HG02943 (cell line): ENCODE data around the gene TC2N.
"Not testable (repeated sequence)": the region's sequence is repeated elsewhere in the genome, so short reads cannot be mapped to it uniquely, and the experiment has no call there.

Source experiments
- ATAC-seq: cut with Tn5 transposase; IDR thresholded peaks from one replicate; pipeline ENCODE4 v1.9.1; 2021; ENCODE audit warnings: mild to moderate bottlenecking, low read depth, moderate library complexity; ENCODE audit not compliant: unreplicated experiment

The TC2N gene

DNA sequence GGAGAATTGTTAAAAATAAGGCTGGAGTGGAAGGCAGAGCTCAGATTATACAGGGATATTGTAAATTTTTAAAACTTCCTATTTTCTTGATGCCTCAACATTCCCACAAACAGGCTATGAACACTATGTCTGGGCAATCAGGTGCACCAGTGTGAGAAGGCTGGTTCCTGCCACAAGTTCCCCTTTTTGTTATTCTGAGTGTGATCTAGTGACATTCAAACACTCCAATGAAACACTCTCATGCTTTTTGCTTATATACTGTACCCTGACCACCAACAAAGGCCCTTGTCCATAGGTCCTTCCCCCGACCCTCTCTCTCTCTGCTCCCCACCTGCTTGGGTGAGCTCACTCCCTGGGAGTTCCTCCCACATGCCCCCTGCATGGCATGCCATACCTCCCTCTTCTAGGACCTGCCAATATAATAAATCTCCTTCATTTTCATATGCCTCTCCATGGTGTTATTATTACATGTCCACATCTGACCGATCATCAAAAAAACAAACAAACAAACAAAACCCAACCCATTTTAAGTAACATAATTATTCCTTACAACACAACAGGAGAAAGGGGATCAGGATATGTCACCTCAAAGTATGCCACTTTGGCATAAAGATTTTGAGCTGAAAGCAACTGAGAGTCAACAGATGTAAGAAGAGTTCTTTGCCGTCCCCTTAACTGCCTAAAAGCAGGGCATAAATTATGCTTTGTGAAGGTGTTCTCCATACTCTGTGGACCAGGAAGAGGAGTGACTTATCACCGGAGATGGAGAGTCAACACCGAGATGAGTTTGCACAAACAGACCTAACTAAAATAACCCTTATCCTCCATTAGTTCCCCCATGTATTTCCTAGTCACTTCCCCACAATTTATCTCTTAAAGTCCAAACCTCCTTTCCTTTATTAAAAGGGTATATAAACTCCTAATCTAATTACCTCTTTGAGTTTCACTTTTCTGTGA lies 92.9 kb downstream of the TC2N start:
- ATAC-seq: no peak

DNA sequence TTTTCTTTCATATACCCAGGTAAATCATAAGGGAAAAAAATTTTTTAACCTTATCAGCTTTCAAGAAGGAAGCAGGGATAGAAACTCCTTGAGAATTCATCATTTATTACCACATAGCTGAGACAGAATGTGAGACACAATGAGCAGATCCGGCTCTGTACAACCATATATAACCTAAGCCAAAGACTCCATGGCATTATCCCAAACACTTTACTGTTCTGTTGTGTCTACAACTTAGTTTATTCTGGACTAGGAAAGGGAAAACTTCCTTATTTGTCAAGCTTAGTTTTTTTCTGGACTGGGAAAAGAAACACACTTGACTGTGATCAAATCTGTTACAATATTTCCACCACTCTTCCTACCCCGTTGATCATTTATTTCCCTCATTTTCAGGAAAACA lies 97.2 kb downstream of the TC2N start:
- no peak for ATAC-seq

DNA sequence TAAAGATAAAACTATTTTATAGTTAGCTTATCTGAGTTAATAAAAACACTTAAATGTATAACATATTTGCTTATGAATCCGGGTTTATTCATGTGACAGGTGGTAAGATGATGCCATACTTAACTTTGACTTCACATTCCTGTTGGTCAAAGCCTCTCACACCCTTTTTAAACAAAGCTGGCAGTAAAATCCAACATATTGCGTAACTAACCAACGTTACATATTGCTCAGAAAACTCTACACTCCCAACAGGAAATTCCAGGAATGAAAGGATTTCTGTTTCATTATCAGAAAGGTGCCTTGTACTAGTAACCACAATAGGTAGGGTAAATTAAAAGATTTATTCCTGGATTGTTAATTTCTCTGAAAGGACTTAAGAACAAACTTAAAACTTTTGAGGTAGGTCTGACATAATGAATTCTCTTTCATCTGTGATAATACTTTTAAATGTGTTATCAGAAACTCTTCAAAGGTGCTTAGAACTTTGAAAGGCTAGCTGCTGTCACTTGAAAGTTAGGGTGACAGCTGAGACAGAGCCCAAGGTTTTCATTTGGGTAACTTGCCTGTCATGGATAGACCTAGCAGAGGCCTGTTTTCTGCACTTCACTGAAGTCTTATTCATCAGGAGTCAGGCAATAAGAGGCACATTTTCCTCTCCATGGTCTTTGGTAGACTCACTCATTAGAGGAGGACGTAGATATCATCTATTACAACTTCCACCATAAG lies 111.6 kb downstream of the TC2N start:
- ATAC-seq: no peak

DNA sequence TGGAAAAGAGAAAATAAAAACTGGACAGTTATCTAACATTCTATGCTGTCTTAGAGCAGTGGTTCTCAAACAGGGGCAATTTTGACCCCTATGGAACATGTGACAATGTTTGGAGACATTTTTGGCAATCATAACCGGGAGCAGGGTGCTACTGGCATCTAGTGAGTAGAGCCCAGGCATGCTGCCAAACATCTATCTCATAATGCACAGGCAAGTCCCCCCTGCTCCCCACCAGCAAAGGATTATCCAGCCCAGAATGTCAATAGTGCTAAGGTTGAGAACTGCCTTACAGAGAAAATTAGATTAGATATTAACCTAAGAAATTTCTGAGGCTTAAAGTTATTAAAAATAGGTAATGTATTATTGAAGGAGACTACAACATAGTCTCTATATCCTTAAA lies 112.5 kb downstream of the TC2N start:
- ATAC-seq: no peak

DNA sequence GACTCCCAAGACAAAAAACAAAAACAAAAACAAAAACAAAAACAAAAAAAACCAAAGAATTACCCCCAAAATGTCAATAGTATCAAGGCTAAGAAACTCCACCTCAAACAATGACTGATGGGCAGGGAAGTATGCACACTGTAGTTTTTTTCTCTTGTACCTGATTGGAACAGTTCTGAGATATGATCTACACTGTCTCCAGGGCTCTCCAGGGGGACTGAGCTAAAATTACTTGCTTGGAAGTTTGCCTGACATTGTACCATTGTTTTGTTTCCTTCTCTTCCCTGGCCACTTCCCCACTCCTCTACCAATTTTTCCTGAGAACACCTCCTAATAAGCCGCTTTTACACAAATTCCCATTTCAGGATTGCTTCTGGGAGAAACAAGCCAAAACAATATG lies 113.2 kb downstream of the TC2N start:
- ATAC-seq: no peak

DNA sequence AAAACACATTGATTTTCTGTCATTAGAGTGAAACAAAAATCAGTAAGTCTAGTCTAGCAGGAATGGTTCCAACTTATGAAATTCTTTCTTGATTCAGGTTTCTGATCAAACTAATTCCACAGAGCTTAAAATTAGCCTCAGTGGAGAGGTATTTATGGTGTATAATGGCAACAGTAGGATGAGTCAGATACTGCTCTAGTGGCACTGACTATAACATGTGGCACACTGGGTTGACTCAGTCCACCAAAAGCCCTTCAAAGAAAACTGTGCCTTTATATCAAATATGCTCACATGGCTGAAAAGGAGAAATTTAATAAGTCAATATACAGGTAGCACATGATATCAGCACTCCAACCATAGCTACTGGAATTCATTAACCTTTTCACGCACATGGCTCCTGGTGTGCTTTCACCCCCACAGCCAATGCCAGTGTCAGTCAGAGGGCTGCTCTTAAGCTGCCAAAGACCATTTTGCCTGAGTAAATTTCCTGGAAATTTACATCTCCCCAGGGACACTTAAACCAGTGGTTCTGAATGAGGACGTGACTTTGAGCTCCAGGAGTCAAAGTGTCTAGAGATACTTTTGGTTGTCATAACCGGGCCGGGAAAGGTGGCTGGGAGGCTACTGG lies 113.7 kb downstream of the TC2N start:
- ATAC-seq: no peak

DNA sequence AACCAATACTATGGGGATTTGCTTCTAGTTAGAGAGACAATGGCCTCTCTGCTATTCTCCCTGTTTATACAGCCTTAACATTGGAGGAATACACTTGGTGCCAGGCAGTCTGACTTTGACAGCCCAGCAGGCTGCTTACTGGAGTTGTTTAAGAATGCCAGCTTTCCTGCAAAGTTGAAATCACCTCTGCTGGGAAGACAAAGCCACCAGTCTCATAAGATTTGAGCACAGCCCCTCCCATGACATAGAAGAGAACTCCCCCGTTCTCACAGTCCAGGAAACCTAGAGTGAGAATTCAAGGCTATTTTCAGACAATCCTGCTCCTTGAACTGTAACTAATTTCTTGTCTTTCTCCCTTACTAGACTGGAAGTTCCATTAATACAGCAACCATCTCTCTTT lies 114.4 kb downstream of the TC2N start:
- no peak for ATAC-seq

DNA sequence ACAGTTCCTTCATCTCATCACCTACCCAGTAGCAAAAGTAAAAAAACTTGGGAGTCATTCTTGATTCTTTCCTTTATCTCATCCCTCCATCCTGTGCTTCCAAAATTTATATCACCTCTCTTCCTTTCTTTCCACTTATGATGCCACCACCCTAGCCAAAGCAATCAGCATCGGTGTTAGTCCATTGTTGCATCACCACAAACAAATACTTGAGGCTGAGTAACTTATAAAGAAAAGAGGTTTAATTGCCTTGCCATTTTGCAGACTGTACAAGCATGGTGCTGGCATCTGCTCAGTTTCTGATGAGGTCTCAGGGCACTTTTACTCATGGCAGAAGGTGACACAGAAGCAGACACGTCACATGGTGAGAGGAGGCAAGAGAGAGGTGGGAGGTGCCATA lies 115.6 kb downstream of the TC2N start:
- ATAC-seq: no peak

DNA sequence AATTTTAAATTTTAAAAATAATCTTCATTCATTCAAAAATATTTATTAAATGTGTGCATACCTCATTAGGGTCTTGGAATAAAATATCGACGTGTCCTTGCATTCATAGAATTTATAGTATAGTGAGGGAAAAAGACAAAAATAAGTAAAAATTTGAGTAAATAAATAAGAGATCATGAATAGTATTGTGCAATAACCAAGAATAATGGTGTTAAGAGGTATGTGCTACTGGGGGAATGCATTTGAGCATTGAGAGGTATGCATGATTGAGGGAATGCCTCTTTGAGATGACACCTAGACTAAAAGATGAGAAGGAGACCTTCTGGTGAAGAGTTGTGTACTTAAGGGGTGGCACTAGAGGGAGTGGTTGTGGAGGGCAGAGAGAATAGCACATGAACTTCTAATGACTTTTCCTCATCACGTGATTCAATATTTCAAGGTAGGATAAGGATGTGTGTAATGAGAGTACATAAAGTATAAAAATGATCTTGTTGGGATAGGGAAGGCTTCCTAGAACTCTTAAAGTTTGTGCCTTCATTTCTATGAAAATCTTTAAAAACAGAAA lies 116.6 kb downstream of the TC2N start:
- no peak for ATAC-seq

DNA sequence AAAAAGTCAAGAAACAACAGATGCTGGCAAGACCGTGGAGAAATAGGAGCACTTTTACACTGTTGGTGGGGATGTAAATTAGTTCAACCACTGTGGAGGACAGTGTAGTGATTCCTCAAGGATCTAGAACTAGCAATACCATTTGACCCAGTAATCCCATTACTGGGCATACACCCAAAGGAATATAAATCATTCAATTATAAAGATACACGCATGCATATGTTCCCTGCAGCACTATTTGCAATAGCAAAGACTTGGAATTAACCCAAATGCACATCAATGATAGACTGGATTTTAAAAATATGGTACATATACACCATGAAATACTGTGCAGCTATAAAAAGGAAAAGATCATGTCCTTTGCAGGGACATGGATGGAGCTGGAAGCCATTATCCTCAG lies 117.5 kb downstream of the TC2N start:
- no peak for ATAC-seq

DNA sequence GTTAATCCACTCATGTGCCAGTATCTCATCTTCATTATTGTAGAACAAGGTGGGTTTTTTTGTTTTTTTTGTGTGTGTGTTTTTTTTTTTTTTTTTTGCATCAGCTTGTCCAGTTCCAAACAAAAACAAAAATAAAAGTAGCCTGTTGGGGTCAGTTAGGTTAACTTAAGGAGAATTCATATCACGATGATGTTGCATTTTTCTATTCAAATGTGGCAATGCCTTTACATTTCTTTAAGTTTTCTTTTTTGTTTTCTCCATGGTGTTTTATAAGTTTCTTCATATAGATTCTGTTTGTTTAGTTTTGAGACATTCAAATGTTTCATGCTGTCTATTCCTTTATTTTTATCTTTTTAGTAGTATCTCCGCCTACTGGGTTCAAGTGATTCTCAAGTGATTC lies 119.3 kb downstream of the TC2N start:
- no peak for ATAC-seq

DNA sequence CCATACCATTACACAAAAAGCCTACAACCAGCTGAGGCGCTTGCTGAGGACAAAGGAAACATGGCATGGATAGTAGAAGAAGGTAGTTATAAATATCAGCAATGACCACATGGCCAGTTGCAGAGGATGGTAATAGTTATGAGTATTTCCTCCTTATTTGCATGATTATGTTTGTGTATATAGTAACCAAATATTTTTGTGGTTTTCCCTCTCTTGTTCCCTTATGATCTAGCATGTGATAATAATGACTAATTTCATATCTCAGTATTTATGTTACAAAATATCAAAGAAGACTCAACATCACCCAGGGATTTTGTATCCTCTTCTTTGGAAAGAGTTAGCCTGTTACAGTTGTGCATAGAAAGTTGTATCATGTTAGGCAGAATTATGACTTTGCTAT lies 122.0 kb downstream of the TC2N start:
- no peak for ATAC-seq

DNA sequence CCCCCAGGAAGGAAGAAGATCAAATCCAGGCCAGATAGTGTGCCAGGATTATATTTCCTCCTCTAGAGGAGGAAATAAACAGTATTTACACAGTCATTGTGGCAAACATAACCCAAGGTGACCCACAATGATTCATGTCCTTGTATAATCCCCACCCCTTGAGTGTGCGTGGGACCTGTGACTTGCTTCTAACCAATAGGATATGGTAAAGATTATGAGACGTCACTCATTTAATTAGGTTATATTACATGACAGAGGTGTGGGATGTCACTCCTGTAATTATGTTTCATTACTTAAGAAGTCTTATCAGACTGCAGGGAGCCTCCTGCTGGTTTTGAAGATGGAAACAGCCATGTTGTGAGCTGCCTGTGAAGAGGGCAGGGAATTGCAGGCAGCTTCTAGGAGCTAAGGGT lies 123.3 kb downstream of the TC2N start:
- no peak for ATAC-seq

DNA sequence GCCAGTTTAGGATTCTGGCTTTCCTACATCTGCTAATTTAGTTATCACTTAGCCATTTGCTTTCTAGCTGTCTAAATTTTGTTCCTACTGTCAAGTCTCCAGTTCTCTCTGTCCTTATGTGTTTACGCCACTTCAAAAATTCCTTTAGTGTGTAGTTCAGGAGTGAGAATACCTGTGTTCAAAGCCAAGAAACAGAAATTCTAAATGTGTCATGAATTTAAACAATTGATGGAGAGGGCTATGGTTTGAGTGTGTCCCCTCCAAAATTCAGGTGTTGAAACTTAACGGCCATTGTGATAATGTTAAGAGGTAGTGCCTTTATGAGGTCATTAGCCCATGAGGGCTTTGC lies 124.1 kb downstream of the TC2N start:
- no peak for ATAC-seq

DNA sequence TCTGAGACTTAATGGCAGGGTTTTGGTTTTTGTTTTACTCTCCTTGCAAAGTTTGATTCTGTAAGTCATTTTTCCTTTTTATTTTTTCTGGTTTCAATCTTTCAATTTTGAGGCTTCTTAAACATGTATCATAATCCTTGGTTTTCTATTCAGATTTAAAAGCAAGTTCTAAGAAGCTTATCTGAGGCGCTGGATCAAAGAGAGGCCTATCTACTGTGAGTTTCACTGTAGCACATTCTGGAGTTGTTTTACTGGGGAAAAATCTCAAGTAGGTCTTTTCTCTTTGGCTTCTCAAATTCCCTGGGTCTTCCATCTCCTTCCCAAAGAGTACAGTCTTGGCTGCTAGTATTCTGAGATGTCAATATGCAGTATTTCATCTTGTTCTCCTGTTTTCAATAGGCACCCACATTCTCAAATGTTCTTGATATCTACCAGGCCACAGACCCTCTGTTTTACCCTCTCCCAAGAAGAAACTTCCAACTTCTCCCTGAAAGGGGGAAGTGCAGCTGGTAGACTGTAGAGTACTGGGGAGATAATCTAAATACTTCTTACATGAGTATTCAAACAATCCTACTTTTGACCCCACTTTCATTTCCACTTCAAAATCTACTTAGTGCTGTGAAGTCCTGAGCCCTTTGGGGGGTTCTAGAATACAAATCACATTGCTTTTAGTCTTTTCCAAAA lies 124.6 kb downstream of the TC2N start:
- no peak for ATAC-seq

DNA sequence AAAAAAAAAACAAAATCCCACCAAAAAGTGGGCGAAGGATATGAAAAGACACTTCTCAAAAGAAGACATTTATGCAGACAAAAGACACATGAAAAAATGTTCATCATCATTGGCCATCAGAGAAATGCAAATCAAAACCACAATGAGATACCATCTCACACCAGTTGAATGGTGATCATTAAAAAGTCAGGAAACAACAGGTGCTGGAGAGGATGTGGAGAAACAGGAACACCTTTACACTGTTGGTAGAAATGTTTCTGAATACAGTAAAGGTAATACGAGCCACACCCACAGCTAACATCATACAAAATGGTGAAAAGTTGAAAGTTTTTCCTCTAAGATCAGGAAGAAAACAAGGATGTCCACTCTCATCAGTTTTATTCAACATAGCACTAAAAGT lies 127.5 kb downstream of the TC2N start:
- ATAC-seq: not testable (repeated sequence)

DNA sequence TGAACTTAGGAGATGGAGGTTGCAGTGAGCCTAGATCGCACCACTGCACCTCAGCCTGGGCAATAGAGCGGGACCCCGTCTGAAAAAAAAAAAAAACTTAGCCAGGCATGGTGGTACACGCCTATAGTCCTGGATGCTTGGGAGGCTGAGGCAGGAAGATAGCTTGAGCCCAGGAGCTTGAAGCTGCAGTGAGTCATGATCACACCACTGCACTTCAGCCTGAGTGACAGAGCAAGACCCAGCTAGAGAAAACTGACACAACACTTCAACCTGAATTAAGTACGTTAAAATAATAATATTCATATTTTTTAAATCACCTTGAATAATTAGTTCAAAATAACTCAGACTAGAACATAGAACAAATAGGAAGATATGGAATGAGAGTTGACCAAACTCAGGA lies 129.7 kb downstream of the TC2N start:
- no peak for ATAC-seq

DNA sequence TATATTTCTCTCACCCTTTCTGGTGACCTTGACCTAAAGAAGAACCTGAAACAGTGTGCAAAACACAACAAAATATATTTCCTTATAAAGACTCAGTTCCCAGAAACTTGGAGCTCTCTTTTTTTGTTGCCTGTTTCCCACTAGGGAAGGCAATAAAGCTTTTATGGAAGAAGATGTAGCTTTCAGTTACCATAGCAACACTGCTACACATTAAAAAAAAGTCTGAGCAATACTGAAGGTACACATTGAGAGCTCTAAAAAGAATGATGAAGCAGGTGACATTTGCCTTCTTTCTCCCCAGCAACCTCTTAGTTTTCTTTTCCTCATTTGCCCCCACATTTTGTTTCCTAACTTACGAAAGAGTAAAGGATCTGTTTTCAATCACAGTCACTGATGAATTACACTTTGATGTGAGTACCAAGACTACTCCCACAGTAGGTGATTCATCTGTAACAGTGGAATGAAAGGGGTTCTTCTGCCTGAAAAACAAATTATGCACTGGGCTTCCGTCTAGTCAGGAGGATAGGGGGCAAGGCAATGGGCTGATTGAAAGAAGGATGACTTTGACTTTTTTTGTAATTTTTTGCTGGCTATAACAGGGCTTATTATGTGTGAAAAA lies 134.4 kb downstream of the TC2N start:
- no peak for ATAC-seq

DNA sequence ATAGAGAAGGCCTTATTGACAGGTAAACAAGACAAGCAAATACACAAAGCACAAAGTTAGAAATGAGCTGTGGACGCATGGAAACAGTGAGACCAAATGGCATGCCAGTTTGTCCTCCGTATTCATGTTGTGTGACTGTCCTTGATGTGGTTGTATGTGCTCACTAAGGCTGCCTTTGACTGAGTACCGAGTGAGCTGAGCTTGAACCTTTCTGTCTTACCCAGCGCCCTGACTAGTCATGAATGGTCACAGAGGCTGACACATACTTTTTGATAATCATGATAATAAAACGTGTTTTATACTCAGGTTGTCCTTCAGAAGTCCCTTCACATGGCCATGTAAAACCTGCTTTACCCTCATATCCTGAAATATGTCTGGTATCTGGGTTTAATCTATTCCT lies 134.9 kb downstream of the TC2N start:
- ATAC-seq: no peak

DNA sequence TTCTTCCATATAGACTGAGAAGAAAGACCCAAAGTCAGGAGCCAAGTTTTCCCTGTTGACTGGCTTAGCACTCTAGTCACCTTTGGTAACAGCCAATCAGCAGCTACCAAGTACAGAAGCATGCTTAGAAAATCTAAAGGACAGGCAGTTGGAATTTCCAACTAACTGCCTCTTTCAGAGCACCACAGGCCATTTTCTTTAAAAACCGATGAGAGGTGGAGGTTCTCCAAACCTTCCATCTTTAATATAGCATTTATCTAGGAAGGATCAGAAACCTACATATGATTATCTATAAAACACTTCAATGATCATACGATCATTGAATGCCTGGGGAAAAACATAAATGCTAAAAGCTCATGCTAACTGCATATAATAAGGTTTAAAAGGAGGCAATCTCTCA lies 135.3 kb downstream of the TC2N start, which contains the start of gene CATSPERB:
TSS of gene CATSPERB (minus strand) at position 101 of the 400 bp plus-strand sequence. CDS start 2,607 bp downstream, outside the sequence.
- no peak for ATAC-seq
